IMR-90 (cell line): ENCODE data around the gene ADRA2C.

ENCODE experiments used
- CTCF ChIP-seq: conservative IDR thresholded peaks from 2 replicates; pipeline ENCODE4 v1.5.1; 2012; ENCODE audit warnings: mild to moderate bottlenecking, low read depth, low read length, improper control_type of control experiment
- NFE2L2 ChIP-seq: fragments of 150-350 bp; IDR thresholded peaks from 2 replicates; pipeline ENCODE4 v1.6.1; 2016; ENCODE audit warnings: low read depth, mild to moderate bottlenecking, low read length
- RAD21 ChIP-seq: IDR thresholded peaks from 2 replicates; pipeline ENCODE4 v1.6.1; 2012; ENCODE audit warnings: low read length, improper control_type of control experiment

- TF ChIP-seq CTCF (no peak), RAD21 (no peak), NFE2L2 (no peak)
These were observed 38.8 kb downstream of the ADRA2C start for GRCh38 chr4:3805026-3805425.
